Forelimb muscle (tissue), 1 donor: ENCODE measurements around the gene ARL6. TPM values are rescaled to one million over a fixed set of nuclear protein-coding genes. Genes with fewer than 3 reads are reported as not detected.

ENCODE experiments used
- DNase-seq: peaks from one replicate; pipeline ENCODE4 v3.0.0-alpha.2; 2013; ENCODE audit warnings: low read depth
- polyA plus RNA-seq: library from polyadenylated mRNA; unstranded; fragments of 120-200 nt; gene quantifications from one replicate; pipeline ENCODE4 v1.2.1, GENCODE V29; 2013; ENCODE audit not compliant: insufficient read length

Gene ARL6
- 6.4 TPM for polyA plus RNA-seq

DNA sequence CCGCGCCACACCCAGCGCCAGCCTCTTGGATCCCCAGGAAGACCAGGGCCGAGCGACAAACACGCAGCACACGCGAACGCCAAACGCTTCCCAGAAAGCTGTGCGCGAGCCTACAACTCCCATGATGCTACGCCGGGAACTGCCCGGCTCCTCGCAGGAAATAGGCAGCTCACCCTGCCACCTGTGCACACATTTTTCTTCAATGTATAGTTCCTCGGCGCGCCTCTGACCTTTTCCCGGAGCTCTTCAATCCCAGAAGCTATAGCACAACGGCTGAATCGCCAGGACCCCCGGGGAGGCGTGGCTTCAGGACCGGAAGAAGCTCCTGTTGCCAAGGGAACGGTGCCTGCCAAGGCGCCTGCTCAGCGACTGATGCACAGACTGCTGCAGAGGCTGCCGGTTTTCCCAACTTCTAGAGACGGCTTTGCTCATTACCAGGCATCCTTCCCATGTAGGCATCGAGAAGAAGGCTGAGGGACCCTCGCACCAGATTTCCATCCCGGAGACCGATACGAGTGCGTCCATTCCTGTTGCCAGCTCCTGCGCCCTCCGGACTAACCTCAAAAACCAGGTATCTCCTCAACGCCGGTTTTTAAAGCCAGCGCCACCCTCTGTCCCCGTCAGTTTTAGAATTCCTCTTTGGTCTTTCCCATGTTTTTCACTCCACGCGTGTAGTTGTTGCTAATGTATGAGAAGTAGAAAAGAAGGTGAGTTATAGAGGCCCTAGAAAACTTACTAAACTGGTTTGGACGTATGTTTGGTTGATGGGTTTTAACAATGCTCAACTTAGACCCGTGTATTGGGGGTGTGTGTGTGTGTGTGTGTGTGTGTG lies at the start of gene ARL6:
ARL6 (plus strand) TSS at position 352 of the 832 bp plus-strand sequence. CDS start 3,350 bp downstream, outside the sequence.
- peak; percentile 73 for DNase-seq

DNA sequence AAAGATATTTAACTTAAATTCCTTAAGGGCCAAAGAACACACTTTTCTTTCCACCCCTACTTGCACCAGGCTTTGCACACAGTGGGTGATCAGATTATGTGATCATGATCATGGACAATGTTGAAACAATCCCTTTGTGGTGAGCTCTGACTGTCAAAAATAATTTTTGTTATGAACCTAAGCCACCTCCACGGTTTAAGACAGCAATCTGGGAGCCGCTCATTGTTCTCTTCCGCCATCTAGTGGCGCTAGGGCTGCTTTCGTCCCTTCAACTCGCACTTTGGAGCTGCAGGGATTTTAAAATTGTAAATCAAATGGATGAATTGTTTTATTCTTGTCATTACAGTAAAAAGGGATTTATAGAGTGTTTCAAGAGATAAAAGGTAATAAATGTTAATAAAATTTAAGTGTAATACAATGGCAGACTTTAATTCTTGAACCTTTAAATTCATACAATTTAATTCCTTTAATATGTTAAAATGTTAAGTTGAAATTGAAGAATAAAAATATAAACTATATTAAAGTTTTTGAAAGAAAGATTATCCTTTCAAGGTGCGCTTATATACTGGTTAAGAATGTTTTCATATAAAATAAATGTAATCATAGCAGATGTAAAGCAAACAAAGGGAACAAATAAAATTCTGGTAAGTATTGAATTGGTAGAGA lies 45.3 kb upstream of the ARL6 start:
- DNase-seq = peak; percentile 55

- DNase-seq = no peak
Observed at GRCh38 chr3:97720417-97720816, 44.1 kb upstream of the ARL6 start.

GRCh38 chr3:97721446-97721845 lies 43.1 kb upstream of the ARL6 start:
- no peak for DNase-seq

DNA sequence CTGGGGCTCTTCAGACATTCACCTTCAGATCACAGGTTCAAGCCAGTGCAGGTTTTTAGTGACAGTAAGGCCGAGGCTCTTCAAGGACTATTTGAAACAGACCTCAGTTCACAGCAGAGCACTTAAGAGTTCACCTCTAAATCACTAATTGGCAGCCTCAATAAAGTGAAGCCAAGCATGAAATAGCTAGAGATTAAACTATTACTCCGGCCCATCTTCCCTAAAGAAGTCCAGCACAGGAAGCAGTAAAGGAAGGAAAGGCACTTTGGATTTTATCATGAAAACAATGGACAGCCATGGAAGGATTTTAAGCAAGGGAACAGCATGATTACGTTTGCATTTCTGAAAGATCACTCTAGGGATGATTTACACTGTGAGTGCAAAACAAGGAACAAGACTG lies 27.6 kb upstream of the ARL6 start:
- DNase-seq = no peak

- DNase-seq = no peak
Observed at GRCh38 chr3:97738761-97739160, 25.8 kb upstream of the ARL6 start.

DNA sequence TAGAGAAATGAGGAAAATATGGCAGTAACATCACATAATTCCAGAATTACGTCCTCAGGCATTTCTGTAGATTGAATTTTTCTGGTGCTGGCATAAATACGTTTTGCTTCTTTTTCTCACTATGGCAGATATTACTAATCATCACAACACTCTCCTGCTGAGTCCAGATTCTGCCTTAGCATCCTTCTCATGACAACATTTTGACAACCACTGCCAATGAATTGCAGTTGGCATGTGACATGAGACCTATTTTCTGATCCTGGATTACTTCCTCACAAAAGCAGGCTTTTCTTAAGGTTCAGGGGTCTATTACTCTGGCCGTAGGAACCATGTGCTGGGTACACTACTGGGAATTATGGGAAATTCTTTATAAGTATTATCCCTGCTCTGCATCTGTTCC lies 22.5 kb upstream of the ARL6 start:
- DNase-seq = no peak

GRCh38 chr3:97744289-97744688 lies 20.3 kb upstream of the ARL6 start:
- no peak for DNase-seq

DNA sequence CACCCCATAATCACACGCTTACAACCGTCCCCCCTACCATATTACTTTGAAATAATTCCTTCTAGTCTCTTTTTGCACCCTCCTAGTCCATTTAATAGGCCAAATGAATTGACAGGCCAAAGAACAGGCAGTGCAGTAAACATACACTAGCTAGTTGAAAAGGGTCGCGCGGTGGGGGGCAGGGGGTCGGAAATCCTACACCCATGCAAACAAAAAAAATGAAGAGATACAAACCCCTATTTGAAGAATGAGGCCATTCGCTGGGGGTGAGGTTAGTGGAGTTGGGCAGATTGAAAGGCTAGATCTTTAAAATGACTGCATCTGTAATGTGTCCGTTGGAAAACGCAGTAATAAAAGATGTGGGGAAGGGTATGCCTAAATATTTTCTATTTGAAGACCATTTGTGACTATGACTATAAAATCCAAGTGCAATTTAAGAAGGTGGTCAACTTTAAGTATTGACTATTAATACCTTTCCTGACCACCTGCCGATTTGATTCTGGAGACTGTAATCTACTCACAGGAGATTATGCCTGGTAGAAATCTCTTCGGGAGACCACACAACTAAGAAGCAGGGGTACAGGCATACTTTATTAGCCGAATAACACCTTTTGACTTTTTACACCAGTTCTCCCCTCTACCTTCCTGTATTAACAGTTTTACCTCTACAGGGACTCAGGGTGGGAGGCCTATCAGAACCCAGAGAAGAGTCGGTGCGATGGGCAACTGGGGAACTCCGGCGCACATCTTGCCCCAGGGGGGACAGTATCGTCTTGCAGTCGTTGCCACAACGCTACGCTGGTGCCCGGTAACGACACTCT lies 762 bp upstream of the ARL6 start:
- no peak for DNase-seq

GRCh38 chr3:97765336-97765735 lies 778 bp downstream of the ARL6 start:
- DNase-seq = no peak

- DNase-seq = no peak
Observed at GRCh38 chr3:97772926-97773325, 8.4 kb downstream of the ARL6 start.

DNA sequence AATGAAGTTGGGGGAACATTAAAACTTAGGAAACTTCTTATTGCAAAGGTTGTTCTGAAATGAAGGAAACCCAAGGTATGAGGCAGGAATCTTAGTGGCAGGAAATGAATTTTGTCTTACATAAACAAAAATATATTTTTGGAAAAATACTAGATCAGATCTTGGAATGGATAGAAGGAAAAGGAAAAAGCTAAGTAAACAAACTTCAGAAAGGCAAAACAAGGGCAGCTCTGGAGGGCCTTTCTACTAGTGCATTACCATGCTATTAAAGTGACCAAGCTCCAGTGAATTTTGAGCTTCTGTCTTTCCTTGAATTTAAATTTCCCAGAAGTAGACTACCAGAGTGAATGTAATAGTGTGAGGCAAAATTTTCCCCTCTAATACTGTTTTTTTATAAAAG lies 13.6 kb downstream of the ARL6 start:
- no peak for DNase-seq

DNA sequence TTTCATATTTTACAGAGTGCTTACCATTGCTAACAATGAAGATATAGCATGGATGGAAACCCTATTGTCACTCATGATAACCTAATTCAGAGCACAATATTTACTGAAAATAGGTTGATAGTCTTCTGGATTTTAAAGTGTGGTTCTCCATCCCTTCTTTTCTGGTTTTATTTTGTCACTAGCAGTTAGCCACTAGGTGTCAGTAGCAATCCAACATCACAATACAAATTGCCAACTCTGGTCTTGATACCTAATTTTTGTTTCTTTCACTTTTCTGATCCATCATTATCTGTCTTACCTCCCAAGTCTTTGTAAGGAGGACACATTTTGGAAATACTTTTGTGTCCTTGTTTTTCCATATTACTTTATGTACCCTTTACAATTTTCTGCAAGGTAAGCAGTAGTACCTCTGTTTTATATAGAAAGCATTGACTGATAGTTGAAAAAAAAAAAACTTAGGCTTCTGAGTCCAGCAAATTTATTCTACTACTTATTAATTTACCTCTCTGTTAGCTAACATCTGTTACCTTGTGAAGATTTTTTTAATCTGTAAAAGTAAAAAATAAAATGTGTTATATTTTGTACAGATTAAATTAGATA lies 29.0 kb downstream of the ARL6 start:
- peak; percentile 60 for DNase-seq

- no peak for DNase-seq
Observed at GRCh38 chr3:97795951-97796350, 31.4 kb downstream of the ARL6 start.

DNA sequence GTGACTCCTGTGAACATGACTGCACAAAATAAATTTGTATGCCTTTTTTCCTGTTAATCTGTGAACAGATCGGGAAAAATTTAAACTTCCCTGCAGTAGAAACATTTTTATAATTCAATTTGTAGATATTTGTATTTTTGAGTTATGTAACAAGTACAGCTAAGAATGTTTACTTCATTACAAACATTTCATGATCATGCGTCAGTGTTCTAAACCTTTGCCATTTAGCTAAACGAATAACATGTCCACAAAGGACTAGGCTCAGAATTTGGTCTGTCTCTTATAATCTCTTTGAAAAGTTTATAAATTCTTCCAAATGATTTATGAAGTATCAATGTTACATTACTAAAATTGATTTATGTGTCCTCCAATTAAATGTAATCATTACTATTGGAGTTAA lies 39.9 kb downstream of the ARL6 start:
- no peak for DNase-seq

- DNase-seq = no peak
Observed at GRCh38 chr3:97810779-97811390, 46.3 kb downstream of the ARL6 start.

- no peak for DNase-seq
Observed at GRCh38 chr3:97815149-97815917, 50.8 kb downstream of the ARL6 start.

DNA sequence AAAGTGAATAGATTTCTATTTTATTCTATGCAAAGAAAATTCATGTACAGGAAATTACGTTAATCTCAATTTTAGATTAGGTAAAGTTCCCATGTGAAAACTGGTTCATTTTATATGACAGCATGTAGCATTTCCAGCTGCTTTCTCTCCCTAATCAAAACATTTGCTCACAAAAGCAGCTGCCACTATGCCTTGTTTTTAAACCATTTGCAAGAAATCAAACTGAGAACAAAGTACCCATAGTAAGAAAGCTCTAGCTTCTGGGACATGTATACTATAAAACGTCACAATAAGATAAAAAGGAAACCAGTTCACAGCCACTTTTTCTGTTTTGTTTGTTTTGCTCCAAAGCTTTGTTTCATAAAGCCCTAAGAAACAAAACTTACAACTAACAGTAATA lies 52.3 kb downstream of the ARL6 start:
- DNase-seq = no peak

- no peak for DNase-seq
Observed at GRCh38 chr3:97817965-97818364, 53.4 kb downstream of the ARL6 start.

- no peak for DNase-seq
Observed at GRCh38 chr3:97820780-97821179, 56.2 kb downstream of the ARL6 start.

GRCh38 chr3:97821287-97821773 lies 56.8 kb downstream of the ARL6 start:
- no peak for DNase-seq
